Stimulated activated CD8-positive, alpha-beta memory T cell treated with anti-CD3 and anti-CD28 coated beads, Interleukin-7, amount 100 ng/mL, for 24 hours (primary cell): ENCODE measurements around the gene TXK.

Experiments
- DNase-seq: peaks from one replicate; pipeline ENCODE4 v3.0.0-alpha.2; 2020; ENCODE audit warnings: low read depth

TXK gene

DNA sequence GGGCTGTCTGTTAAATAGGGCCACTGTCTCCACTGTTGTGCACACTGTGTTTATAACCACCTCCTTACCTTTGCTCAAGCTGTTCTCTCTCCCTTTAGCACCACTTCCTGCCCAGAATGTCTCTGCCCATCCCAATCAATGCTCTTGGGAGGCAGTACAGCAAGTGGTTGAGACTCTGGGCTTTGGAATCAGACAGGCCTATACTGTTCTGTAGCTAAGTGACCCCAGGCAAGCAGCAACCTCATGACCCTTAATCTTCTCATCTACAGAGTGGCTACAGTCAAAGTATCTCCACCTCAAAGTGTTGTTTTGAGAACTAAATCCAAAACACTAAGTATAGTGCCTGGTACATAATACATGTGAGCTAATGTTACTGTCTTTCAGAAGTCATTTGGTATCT is 3.8 kb upstream of the TXK start:
- no peak for DNase-seq

DNA sequence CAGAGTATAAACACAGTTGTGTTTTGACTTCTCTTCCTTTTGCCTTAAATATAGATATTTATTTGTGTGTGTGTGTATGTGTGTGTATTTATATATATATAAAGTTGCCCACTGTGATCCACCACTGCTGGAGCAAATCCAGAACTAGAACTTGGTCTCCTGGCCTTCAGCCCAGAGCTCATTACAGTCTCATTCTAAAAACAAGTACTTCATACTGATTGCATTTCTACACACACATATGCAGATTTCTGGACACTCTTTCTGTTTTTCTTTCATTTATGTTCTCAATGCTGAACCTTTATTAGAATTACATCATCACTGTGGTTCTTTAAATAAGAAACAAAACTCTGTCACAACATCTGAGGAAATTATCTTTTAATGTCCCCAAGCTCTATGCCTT is 381 bp downstream of the TXK start:
- no peak for DNase-seq

DNA sequence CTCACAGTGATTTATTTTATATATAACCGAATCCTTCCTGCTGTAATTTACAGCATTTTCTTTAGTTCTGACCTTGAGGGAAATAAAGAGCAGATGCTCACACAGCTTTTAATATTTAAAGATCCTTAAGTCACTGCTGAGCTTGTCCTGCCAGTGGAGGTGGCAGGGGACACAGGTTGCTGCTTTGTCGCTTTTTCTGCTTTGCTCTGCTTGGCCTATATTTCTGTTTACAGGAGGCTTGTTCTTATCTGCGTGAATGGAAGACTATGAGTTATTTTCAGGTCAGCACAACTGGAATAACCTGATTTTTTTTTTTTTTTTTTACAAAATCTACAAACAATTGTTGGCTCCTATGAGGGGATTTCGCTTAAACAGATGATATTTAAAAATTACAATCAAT is 2.3 kb downstream of the TXK start:
- no peak for DNase-seq

DNA sequence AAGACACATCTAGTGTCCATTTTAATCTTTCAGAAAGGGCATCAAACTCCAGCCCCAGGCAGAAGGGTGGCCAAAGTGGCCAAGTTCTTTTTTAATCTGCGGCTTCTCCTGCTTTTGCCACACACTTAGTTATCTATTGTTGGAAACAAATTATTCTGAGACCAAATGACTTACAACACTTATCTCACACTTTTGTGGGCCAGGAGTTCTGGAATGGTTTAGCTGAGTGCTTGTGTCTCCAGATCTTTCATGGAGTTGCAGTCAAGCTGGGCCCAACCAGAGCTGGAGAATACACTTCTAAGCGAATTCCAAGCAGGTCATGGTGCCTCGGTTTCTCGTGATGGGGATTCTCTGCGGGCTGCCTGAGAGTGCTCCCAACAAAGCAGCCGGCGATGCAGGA is 4.0 kb downstream of the TXK start:
- no peak for DNase-seq

DNA sequence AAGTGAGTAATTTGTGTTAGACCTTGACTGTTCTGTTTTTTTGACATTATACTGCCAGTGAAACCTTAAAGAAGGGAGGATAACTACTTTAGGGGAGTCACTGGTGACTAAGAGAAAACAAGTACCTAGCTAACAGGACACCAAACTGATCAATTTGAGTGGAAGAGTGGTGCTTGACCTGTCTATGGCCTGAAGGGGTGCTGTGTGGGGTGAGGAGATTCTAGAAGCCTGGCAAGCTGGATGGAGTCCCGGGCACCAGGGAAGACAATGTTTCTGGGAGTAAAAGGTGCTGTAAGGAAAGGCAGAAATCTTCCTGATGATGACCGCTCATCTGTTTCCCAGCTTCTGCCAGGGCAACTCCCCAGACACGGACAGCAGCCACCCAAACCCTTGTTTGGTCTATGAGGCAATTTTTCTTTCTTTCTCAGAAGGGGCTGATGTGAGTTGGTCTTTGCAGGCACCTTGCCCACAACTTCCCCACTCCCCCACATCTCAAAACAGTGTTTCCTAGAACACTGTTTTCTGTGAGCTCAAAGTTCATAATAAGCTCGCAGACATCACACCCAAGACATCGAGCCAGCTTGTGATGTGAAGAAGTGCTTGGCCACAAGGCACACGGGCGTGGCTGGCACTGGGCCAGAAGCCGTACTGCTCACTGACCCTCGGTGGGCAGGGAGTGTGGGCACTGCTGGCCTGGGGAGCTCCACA is 4.6 kb downstream of the TXK start:
- DNase-seq = no peak

DNA sequence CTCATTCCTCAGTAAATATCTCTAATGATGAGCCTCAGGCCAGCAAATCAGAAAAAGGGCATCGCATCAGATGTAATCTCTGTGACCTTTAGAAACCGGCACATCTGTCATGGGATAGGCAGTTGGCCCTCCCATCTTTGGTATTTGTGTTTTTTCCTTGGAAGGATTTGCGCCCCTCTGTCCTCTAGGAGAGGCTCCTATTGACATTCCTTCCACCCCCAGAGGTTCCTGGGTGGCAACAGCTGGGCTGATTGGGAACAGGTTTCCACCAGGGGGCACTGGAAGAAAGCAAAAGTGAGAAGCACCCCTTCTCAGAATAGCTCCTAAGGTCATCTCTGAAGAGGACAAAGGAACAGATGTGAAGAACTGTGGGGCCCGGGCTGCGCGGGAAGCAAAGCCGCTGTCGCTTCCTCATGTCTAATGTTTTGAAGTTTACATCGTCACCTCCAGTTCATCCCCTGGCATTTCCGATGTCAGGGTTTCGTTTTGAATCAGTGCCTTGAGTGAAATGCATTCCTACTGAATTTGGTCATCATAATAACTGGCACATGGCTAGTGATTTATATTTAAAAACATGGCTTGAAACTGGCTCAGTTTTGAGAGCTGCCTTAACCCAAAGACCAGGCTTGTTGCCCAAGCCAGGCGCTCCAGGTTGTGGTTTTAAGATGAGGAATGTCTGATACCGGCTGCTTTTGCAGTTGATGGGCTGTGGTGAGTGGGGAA is 6.2 kb downstream of the TXK start:
- peak; percentile 37 for DNase-seq

DNA sequence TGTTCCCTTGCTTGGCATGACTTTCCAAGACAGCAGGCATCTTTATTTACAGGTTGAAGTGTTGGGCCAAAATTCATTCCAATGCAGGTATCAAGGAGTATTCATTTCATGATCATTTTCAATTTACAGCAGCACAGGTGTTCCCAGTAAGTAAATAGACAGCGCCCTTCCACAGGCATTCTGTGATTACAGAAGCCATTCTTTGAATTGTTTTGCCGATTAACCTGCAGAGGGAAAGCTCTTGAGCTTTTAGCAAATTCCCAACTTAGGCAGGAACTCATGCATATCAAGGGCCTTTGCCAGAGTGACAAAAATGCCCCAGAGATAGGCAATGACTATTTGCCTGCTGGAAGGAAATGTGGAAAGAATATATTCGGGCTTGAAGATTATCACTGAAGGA is 6.8 kb downstream of the TXK start:
- no peak for DNase-seq

DNA sequence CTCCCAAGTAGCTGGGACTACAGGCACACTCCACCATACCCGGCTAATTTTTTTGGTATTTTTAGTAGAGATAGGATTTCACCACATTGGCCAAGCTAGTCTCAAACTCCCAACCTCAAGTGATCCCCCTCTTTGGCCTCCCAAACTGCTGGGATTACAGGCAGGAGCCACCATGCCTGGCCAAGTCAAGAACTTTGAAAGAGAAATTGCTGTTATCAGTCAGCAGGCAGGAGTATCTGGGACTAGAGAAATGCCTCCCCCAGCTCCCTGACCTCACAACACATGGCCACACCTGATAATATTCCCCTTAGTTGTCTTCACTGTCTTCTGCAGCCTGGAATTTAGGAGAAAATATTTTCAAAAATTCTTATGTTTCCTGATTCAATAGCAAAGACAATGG is 7.4 kb downstream of the TXK start:
- DNase-seq = no peak

DNA sequence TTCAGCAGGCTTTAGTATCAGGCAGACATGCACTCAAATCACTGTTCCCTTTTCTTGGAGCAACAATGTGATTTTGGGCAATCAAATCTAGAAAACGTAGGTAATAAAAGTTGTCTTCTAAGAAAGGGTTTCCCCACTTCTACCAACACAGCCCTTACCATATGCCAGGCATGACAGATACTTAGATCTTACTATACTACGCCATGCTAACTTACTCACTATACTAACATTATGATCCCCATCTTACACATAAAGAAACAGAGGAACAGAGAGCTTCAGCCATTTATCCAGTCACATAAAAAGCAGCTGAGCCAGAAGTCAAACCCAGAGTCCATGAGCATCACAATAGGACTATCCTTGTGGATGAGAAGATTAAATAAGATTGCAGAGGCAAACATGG is 9.2 kb downstream of the TXK start:
- no peak for DNase-seq

DNA sequence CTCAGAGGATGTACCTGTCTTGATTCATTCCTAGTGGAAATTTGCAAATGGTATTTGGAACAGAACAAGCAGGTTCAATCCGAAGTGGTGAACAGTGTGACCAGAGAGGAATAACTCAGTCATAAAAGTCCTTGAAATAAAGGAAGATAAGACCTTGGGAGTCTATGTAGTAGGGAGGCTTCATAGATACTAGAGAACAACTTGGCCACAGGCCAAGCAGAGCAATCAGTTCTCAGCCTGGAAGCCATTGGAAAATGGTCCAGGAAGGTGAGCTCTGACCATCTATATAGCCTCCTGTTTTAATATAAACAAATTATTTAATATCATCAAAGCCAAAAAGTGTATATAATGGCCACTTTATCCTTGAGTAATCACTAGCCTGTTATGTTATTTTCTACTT is 11.3 kb downstream of the TXK start:
- no peak for DNase-seq

DNA sequence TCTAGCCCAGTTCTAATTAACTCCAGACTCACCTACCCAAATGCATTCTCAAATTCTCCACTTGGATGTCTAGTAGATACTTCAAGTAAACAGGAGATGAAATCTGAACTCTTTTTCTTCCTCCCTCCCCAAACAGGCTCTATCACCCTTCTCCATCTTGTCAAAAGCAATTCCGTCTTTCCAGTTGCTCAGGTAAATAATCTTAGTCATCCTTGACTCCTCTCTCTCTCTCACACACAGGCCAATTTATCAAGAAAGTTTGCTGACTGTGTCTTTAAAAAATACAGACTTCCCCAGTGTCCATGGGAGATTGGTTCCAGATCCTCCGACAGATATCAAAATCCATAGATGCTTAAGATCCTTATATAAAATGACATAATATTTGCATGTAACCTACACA is 12.9 kb downstream of the TXK start:
- DNase-seq = no peak

DNA sequence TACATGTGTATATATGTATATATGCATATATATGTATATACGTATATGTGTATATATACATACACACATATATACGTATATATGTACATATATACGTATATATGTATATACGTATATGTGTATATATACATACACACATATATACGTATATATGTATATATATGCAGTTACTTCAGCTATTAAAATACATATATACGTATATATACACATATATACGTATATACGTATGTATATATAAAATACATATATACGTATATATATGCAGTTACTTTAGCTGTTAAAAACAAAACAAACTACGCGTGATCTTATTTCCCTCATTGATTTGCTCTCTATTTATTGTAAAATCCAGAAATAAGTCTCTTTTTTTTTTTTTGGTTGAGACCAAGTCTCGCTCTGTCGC is 13.9 kb downstream of the TXK start:
- no peak for DNase-seq

DNA sequence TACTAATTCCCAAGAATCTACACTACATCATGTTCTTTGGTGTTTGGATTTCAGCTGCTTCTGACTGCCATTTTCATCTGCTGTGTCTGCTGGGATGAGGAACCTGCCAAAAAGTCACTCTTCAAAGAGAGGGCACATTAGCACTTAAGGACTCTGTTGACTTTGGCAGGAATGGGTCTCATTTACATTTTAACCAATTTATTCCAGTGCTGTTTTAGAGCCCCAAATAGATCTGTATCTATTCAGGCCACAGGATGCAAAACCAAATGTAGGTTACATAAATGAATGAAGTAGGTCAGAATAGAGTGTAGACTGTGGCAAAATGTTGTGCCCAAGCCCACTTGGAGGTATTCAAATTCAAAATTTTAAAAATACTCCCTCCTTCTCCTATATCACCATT is 14.4 kb downstream of the TXK start:
- DNase-seq = no peak

DNA sequence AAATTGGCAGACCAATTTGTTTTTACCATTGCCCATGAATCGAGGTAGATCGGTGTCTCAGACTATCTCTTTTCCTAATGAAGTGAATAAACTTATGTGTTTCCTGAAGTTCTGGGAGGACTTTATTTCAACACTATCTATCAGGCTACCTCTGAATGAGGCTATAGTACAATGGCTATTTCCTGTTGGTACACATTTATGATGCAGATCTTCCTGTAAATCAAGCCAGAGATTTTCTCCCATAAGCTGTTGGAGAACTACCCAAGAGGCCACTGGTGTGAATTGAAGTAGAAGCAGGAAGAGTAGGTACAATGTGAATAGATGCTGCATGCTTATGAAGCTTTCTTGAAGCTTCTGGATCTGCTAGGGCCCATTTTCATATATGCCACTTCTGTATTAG is 16.0 kb downstream of the TXK start:
- no peak for DNase-seq

DNA sequence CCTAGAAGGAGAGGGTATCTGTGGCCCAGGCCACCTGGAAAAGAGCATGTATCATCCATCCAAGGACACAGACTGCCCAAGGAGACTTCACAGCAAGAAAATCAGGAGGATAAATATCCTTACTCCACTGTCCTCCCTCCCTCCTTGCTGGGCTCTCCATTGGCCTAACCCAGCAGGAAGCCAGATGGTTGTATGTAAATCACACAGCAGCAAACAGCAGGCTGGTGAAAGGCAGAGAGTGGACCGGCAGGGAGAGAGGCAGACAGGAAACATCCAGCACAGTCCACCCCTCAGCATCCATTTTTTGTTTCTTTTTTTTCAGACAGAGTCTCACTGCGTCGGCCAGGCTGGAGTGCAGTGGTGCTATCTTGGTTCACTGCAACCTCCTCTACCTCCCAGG is 17.5 kb downstream of the TXK start:
- DNase-seq = no peak

DNA sequence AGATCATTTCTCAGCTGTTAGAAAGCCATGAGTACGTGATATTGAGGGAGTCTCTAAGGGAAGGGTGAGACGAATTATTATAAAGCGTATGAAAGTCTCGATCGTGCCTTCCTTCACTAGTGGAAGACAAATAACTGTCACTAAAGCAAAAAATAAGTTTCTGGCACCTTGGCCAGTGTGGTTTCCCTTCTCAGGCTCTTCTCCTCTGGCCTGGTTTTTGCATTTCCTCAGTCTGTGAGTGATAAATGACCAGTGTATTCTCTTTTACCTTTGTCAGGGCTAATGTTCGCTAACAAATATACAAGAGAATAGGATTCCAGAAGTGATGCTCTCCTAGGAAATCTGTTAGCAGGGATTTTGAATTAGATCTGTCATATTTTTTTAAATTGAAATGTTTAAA is 19.6 kb downstream of the TXK start:
- DNase-seq = no peak

DNA sequence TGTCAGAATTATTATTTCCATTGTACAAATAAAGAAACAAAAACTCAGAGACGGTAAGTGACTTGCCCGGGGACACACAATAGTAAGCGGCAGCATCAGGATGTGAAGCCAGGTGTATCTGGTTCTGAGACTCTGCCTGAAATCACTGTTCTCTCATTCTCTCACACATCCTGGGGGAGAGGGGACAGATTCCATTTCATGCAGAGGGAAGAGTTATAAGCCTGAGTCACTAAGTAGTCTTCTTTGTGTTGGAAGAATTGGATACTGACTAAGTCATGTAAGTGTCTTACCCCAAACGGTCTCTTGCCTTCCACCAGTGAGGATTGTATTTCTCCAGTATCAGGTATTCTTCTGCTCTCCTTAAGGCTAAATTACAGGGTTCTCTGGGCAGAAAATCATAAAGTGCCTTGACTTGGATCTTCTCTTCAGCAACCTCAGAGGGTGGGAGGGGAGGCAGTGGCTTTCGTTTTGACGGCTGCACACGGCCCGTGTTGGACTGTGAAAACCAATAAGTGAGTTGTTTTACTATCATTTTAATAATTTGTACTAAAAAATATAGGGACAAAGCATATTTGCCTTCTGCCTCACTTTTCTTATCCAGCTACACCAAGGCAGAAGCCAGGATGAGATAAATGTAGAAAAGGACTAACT is 21.9 kb downstream of the TXK start:
- DNase-seq = no peak

DNA sequence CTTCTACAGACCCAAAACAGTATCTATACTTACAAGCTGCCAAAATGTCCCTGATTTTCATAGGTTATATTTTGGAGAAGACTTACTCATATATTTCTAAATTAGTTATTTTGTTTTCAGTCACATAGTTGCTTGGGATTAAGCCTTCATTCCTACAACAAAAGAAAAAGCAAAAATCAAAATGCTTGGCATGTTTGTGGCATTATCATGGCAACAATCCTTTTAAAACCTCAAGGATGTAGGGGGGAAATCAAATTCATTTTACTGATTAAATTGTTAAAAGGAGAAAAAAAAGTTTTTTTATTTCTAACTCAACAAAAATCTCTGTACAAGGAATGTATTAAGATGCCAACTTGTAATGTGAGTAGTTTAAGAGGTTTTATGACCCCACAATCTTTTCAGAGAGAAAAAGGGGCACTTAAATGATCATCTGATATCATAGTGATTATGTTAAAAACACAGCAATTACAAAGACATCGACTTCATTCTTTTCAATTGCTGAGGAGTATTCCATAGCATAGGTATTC is 23.5 kb downstream of the TXK start:
- DNase-seq = no peak

DNA sequence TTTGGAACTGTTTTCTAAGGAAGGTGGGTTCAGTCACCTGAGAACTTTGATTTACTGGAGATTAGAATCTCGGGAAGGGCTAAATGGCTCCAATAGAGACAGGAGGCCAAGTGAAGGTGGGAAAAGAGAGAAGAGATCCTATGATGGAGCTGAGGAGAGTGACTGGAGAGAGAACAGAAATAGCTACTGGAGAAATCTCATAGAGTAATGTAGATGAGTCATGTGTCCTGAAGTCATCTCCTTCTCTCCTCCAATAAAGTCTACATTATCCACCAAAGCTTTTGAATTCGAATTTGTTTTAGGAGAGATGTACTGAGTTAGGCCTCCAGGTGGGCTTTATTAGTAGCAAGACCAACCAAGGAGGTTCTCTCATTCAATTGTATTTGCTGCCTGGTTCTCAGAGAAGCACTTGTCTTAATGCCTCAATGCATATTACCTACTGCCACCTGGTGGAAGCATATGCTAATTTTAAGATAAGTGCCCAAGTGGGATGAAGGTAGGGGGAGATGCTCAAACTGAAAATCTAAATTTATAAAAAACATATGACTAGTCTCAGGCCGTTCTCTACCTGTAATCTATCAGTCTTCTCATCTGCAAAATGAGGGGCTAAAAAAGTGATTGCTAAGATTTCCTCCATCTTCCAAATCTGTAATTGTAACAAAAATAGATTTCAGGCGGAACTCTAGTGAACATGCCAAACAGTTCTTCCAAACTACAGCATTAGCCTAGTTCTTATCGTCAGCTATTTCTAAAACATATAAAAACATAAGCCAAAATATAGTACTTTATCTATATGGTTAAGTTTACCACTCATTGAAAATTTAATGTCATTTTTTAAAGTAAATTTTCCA is 24.4 kb downstream of the TXK start:
- DNase-seq = no peak

DNA sequence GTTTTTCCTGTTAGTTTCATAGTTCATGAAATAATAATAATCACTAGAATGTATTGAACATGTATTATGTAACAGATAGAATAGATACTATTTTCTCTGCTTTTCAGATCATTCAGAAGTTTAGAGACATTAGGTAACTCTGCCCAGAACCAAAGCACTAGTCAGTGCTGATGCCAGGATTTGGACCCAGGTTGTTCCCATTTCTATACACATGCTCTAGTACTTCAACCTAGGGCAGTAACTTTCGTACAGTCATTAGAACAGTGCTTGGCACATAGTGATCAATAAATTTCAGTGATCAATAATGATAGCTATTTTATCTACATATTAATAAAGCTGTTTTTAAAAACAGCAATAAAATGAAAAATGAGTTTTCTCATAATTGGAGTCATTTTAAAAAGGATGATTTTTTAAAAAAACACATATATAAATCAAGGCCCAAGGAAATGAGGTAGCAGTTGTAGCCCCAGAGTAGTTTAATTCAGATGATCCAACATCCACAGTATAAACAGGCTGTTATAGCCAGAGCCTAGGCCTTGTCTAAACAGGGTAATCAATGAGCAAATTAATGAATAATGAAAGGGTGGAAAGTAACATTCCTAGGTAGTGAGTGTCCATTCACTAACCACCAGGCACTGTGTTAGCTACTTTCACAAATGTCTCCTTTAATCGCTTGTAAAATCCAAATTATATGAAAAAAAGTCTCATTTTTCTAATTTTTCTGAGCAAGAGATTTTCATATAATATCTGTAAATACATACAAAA is 25.6 kb downstream of the TXK start:
- no peak for DNase-seq

DNA sequence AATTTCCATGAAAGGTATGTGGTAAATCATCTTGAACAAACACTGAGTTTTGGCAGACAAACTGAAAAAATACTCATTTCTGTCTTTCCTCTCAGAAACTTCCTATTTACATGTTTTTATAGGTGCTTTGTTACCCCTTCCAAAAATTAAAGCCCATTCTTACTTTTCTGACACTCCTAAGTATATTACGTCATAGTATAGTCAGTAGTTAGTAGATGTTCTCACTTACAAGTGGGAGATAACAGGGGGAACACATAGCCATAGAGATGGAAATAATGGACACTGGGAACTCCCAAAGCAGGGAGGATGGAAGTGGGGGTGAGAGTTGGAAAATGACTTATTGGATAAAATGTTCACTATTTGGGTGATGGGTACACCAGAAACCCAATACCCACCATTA is 28.8 kb downstream of the TXK start:
- DNase-seq = no peak
